ENCODE data around the gene JOSD1. TPM values are rescaled to one million over a fixed set of nuclear protein-coding genes. Genes with fewer than 3 reads are reported as not detected.

JOSD1 gene
- total RNA-seq, 1 experiment from 2014 or later: 55.3 TPM

- Histone ChIP-seq H3K27me3 (replicated peaks; ENCODE audit: control insufficient read depth, insufficient read depth, low read length) (no peaks in the 10 kb centered on the region), H3K9me3 (no peaks in the 10 kb centered on the region), H3K4me3 (ENCODE audit: low read depth, low read length) (peak overlapping the region; percentile 75), H3K36me3 (ENCODE audit: control insufficient read depth, insufficient read depth, low read length) (no peaks in the 10 kb centered on the region), H3K4me1 (no peaks in the 10 kb centered on the region)
- Mint-ChIP-seq H3K4me3 (ENCODE audit: unreplicated experiment) (peak overlapping the region; percentile 90), H3K36me3 (ENCODE audit: insufficient read depth, unreplicated experiment) (peaks cover 14% of the 10 kb centered on the region), H3K27ac (ENCODE audit: unreplicated experiment) (peak overlapping the region; percentile 100), H3K27me3 (ENCODE audit: insufficient read depth, unreplicated experiment) (no peaks in the 10 kb centered on the region), H3K9me3 (ENCODE audit: unreplicated experiment) (no peaks in the 10 kb centered on the region), H3K4me1 (ENCODE audit: low read depth, unreplicated experiment) (no peaks in the 10 kb centered on the region)
- intact Hi-C loops (cut with micrococcal nuclease; ENCODE audit: unreplicated experiment): no loop called here
- peak in 1 of 2 experiments; percentile 41 for DNase-seq
- TSS peak; percentile 76 for BruUV-seq (replicated peaks)
- TF ChIP-seq, protein P1, sequence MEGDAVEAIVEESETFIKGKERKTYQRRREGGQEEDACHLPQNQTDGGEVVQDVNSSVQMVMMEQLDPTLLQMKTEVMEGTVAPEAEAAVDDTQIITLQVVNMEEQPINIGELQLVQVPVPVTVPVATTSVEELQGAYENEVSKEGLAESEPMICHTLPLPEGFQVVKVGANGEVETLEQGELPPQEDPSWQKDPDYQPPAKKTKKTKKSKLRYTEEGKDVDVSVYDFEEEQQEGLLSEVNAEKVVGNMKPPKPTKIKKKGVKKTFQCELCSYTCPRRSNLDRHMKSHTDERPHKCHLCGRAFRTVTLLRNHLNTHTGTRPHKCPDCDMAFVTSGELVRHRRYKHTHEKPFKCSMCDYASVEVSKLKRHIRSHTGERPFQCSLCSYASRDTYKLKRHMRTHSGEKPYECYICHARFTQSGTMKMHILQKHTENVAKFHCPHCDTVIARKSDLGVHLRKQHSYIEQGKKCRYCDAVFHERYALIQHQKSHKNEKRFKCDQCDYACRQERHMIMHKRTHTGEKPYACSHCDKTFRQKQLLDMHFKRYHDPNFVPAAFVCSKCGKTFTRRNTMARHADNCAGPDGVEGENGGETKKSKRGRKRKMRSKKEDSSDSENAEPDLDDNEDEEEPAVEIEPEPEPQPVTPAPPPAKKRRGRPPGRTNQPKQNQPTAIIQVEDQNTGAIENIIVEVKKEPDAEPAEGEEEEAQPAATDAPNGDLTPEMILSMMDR (IDR thresholded peaks at IDR 0.05; ENCODE audit: insufficient read depth in 1 of 2, low read depth in 1 of 2, low read length in 1 of 2, severe bottlenecking in 1 of 2, unreplicated experiment in 1 of 2): no peak
- CTCF ChIA-PET: no interaction called here
- POLR2A ChIA-PET: no interaction called here
Measured at GRCh38 chr22:38657045-38657909, 43.5 kb downstream of the JOSD1 start.

GRCh38 chr22:38656256-38657044, 44.3 kb downstream of the JOSD1 start, which contains the start of the genes CBY1 and FAM227A:
Gene CBY1 (plus strand): TSS chr22:38656638. CDS start chr22:38668055, 11,417 bp downstream.
Gene FAM227A (minus strand): TSS chr22:38656392. CDS start chr22:38650168, 6,224 bp downstream.
- no peaks in the 10 kb centered on the region for H3K4me1 ChIP-seq
- Mint-ChIP-seq H3K27me3 (ENCODE audit: insufficient read depth, unreplicated experiment) (no peaks in the 10 kb centered on the region), H3K4me3 (ENCODE audit: unreplicated experiment) (peak within 1 kb of the TSS; percentile 90), H3K36me3 (ENCODE audit: insufficient read depth, unreplicated experiment) (peaks cover 14% of the 10 kb centered on the region), H3K27ac (ENCODE audit: unreplicated experiment) (peak within 1 kb of the TSS; percentile 100), H3K4me1 (ENCODE audit: low read depth, unreplicated experiment) (no peaks in the 10 kb centered on the region), H3K9me3 (ENCODE audit: unreplicated experiment) (no peaks in the 10 kb centered on the region)
- TF ChIP-seq, protein P1 (IDR thresholded peaks at IDR 0.05; ENCODE audit: insufficient read depth in 1 of 2, low read depth in 1 of 2, low read length in 1 of 2, severe bottlenecking in 1 of 2, unreplicated experiment in 1 of 2): no peak
- H3K4me3 ChIP-seq (ENCODE audit: low read depth, low read length): peak within 1 kb of the TSS; percentile 75
- no peaks in the 10 kb centered on the region for H3K36me3 ChIP-seq (ENCODE audit: control insufficient read depth, insufficient read depth, low read length)
- DNase-seq: peak; percentile 89 to 92
- POLR2A ChIA-PET: no interaction called here
- no peaks in the 10 kb centered on the region for H3K27me3 ChIP-seq (replicated peaks; ENCODE audit: control insufficient read depth, insufficient read depth, low read length)
- intact Hi-C loops (cut with micrococcal nuclease; ENCODE audit: unreplicated experiment): no loop called here
- CTCF ChIA-PET: no interaction called here
- BruUV-seq (replicated peaks): no TSS peak
- no peaks in the 10 kb centered on the region for H3K9me3 ChIP-seq

DNA sequence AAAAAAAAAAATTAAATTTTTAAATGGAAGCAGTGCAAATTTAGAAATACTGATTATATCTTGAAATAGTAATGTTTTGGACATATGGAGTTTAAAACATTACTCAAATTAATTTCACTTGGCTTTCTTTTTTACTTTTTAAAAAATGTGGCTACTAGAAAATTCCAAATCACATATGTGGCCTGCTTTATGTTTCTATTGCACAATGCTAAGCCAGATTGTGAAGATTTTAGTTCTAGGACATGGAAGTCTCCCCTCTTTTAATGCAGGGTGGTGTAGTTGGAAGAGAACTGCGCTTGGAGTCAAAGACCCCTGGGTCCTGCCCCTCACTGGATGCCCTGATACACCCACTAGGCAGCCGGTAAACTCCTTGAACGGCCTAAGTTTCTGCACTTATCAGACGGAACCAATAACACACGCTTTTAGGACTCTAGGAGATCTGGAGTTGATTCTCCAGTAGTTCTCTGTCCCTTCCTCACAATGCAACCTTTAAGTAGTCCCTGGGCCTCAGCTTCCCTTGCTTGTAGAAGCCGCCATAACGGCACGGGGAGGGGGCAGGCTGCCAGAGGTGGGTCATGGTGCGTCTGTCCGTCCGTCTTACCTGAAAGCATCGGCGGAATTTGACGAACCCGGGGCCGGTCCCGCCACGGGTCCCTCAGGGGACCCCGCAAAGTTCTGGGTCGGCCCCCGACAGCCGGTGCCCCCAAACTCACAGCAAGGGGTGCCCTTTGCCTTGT, 45.1 kb downstream of the JOSD1 start:
- Histone ChIP-seq H3K4me3 (ENCODE audit: low read depth, low read length) (peak overlapping the region; percentile 75), H3K36me3 (ENCODE audit: control insufficient read depth, insufficient read depth, low read length) (no peaks in the 10 kb centered on the region), H3K9me3 (no peaks in the 10 kb centered on the region), H3K4me1 (no peaks in the 10 kb centered on the region), H3K27me3 (replicated peaks; ENCODE audit: control insufficient read depth, insufficient read depth, low read length) (no peaks in the 10 kb centered on the region)
- ChIA-PET POLR2A (interaction anchor here (0.6 kb wide), 1 partner anchor 26 kb away, joined by 3 read pairs; no protein-coding TSS in a partner anchor), CTCF (no interaction called here)
- H3K9me3 Mint-ChIP-seq (ENCODE audit: unreplicated experiment): no peaks in the 10 kb centered on the region
- intact Hi-C loops (cut with micrococcal nuclease; ENCODE audit: unreplicated experiment): no loop called here
- H3K4me3 Mint-ChIP-seq (ENCODE audit: unreplicated experiment): peak overlapping the region; percentile 90
- no peaks in the 10 kb centered on the region for H3K4me1 Mint-ChIP-seq (ENCODE audit: low read depth, unreplicated experiment)
- no peak for DNase-seq
- TF ChIP-seq, protein P1 (IDR thresholded peaks at IDR 0.05; ENCODE audit: insufficient read depth in 1 of 2, low read depth in 1 of 2, low read length in 1 of 2, severe bottlenecking in 1 of 2, unreplicated experiment in 1 of 2): no peak
- H3K27me3 Mint-ChIP-seq (ENCODE audit: insufficient read depth, unreplicated experiment): no peaks in the 10 kb centered on the region
- TSS peak; percentile 57 for BruUV-seq (replicated peaks)
- H3K27ac Mint-ChIP-seq (ENCODE audit: unreplicated experiment): peak overlapping the region; percentile 100
- peaks cover 14% of the 10 kb centered on the region for H3K36me3 Mint-ChIP-seq (ENCODE audit: insufficient read depth, unreplicated experiment)
